HepG2 (cell line): ENCODE results near the gene TMEM14B. TPM values are rescaled to one million over a fixed set of nuclear protein-coding genes. Genes with fewer than 3 reads are reported as not detected.

ENCODE experiments used
- BHLHE40 ChIP-seq: IDR thresholded peaks from 2 replicates; pipeline ENCODE4 v1.6.1; 2011; ENCODE audit warnings: low read length, improper control_type of control experiment
- CBFB ChIP-seq: sonication (generic); formaldehyde crosslinking; IDR thresholded peaks from 2 replicates; pipeline ENCODE4 v1.4.0; 2020; ENCODE audit warnings: missing genetic modification reagents
- HCFC1 ChIP-seq: fragments of 150-350 bp; IDR thresholded peaks from 2 replicates; pipeline ENCODE4 v1.6.1; 2014; ENCODE audit warnings: low read depth, low read length
- KAT7 ChIP-seq: IDR thresholded peaks from 2 replicates; pipeline ENCODE4 v1.6.1; 2018; ENCODE audit warnings: borderline replicate concordance, missing compliant biosample characterization
- KAT8 ChIP-seq: IDR thresholded peaks from 2 replicates; pipeline ENCODE4 v1.6.1; 2016; ENCODE audit warnings: missing genetic modification reagents, missing compliant biosample characterization
- KLF6 ChIP-seq: IDR thresholded peaks from 2 replicates; pipeline ENCODE4 v1.8.0; 2016; ENCODE audit warnings: missing biosample characterization, missing genetic modification reagents
- NKX3-1 ChIP-seq: sonication (generic); formaldehyde crosslinking; IDR thresholded peaks from 2 replicates; pipeline ENCODE4 v1.5.0; 2020; ENCODE audit warnings: missing genetic modification reagents
- POLR2A ChIP-seq, 2 experiments: IDR thresholded peaks; 2 replicates each; pipeline ENCODE4 v1.6.1; 2011; ENCODE audit warnings: low read depth in 2 of 2, low read length in 2 of 2, mild to moderate bottlenecking in 1 of 2, moderate library complexity in 1 of 2; ENCODE audit not compliant: insufficient read depth in 1 of 2
- SALL2 ChIP-seq: sonication (generic); formaldehyde crosslinking; IDR thresholded peaks from 2 replicates; pipeline ENCODE4 v1.8.1; 2023; ENCODE audit warnings: mild to moderate bottlenecking, missing genetic modification reagents, inconsistent platforms
- SIN3B ChIP-seq: fragments of 150-350 bp; IDR thresholded peaks from 2 replicates; pipeline ENCODE4 v1.6.1; 2014; ENCODE audit warnings: low read length
- SMARCC2 ChIP-seq: fragments of 450-650 bp; IDR thresholded peaks from 2 replicates; pipeline ENCODE4 v1.6.1; 2017; ENCODE audit warnings: antibody characterized with exemption, mild to moderate bottlenecking
- TAF15 ChIP-seq: fragments of 200-400 bp; formaldehyde crosslinking; IDR thresholded peaks from one replicate; pipeline ENCODE4 v1.6.1; 2018; ENCODE audit warnings: mild to moderate bottlenecking, low read depth, low read length; ENCODE audit not compliant: poor library complexity, severe bottlenecking
- TARDBP ChIP-seq: sonication (generic); formaldehyde crosslinking; IDR thresholded peaks from 2 replicates; pipeline ENCODE4 v1.8.0; 2022; ENCODE audit warnings: mild to moderate bottlenecking, missing genetic modification reagents
- TOPORS ChIP-seq: sonication (generic); formaldehyde crosslinking; IDR thresholded peaks from 2 replicates; pipeline ENCODE4 v1.8.0; 2023; ENCODE audit warnings: mild to moderate bottlenecking, missing genetic modification reagents
- ZNF230 ChIP-seq: sonication (generic); formaldehyde crosslinking; IDR thresholded peaks from 2 replicates; pipeline ENCODE4 v1.4.0; 2020; ENCODE audit warnings: mild to moderate bottlenecking, missing genetic modification reagents
- ZNF414 ChIP-seq: sonication (generic); formaldehyde crosslinking; IDR thresholded peaks from 2 replicates; pipeline ENCODE4 v1.5.0; 2020; ENCODE audit warnings: missing genetic modification reagents
- ZNF446 ChIP-seq: sonication (generic); formaldehyde crosslinking; IDR thresholded peaks from 2 replicates; pipeline ENCODE4 v1.5.0; 2020; ENCODE audit warnings: mild to moderate bottlenecking, missing genetic modification reagents
- ZNF674 ChIP-seq: sonication (generic); formaldehyde crosslinking; IDR thresholded peaks from 2 replicates; pipeline ENCODE4 v1.5.0; 2020; ENCODE audit warnings: low read depth, mild to moderate bottlenecking, missing genetic modification reagents
- ZSCAN30 ChIP-seq: sonication (generic); formaldehyde crosslinking; IDR thresholded peaks from 2 replicates; pipeline ENCODE4 v1.5.0; 2020; ENCODE audit warnings: mild to moderate bottlenecking, missing genetic modification reagents
- polyA plus RNA-seq, 8 experiments: library from polyadenylated mRNA; depleted of rRNA in 3 of 8; stranded (reverse) in 7 of 8; unstranded in 1 of 8; fragments of >200 nt; fragmentation: Illumina TruSeq in 4 of 8; extraction: Trizol in 4 of 8; gene quantifications; 2 replicates each; pipeline versions ENCODE4 v1.2.1 to v1.2.3, GENCODE V29; 2011 to 2016; ENCODE audit warnings: low read depth in 4 of 8, missing spikeins in 1 of 8, mixed read lengths in 1 of 8; ENCODE audit not compliant: insufficient read depth in 1 of 8
- total RNA-seq, 5 experiments: library from RNA; depleted of rRNA; stranded (reverse); fragments of >200 nt; fragmentation: Illumina TruSeq; extraction: Trizol; gene quantifications; 2 replicates each; pipeline ENCODE4 v1.2.3, GENCODE V29; 2016; ENCODE audit warnings: low read depth in 1 of 5
- TF ChIP-seq, protein P1 (sequence below): sonication (generic); formaldehyde crosslinking; IDR thresholded peaks from 2 replicates; pipeline ENCODE4 v1.5.0; 2020; ENCODE audit warnings: mild to moderate bottlenecking, missing genetic modification reagents, moderate library complexity
- TF ChIP-seq, protein P2 (sequence below): fragments of 450-650 bp; IDR thresholded peaks from 2 replicates; pipeline ENCODE4 v1.6.1; 2016
- TF ChIP-seq, protein P3 (sequence below): IDR thresholded peaks from 2 replicates; pipeline ENCODE4 v1.6.1; 2016; ENCODE audit warnings: low read depth, control low read depth
- TF ChIP-seq, protein P4 (sequence below): sonication (generic); formaldehyde crosslinking; IDR thresholded peaks from 2 replicates; pipeline ENCODE4 v1.4.0; 2020; ENCODE audit warnings: mild to moderate bottlenecking, missing genetic modification reagents
- TF ChIP-seq, protein P5 (sequence below): sonication (generic); formaldehyde crosslinking; conservative IDR thresholded peaks from 2 replicates; pipeline ENCODE4 v1.8.1; 2023; ENCODE audit warnings: missing genetic modification reagents

Gene TMEM14B
- total and polyA plus RNA-seq, 2 of the 13 experiments (the other 11 are each of a cell fraction or from before 2014, with no cell fraction given) = 133 to 200 TPM

GRCh38 chr6:10721850-10722569 lies 25.6 kb upstream of the TMEM14B start (continued):
- TF ChIP-seq CBFB (CRISPR knock-in tag) (0 out of 2 replicates have a peak, but pooled peaks have one; percentile 9), NKX3-1 (CRISPR knock-in tag) (no peak), ZNF674 (no peak), ZNF446 (CRISPR knock-in tag) (no peak), TAF15 (no peak), SMARCC2 (no peak), HCFC1 (no peak), ZSCAN30 (no peak), TOPORS (CRISPR knock-in tag) (no peak), BHLHE40 (no peak), POLR2A (IDR thresholded peaks at IDR 0.05; ENCODE audit: insufficient read depth in 1 of 2, low read depth in 2 of 2, low read length in 2 of 2) (peak in 1 of 2 experiments; percentile 52), SALL2 (CRISPR knock-in tag) (0 out of 2 replicates have a peak, but pooled peaks have one; percentile 38), TARDBP (CRISPR knock-in tag) (no peak; the same call in 1 of the 2 replicates), KAT8 (CRISPR knock-in tag) (no peak), KLF6 (CRISPR knock-in tag) (no peak), SIN3B (no peak), KAT7 (CRISPR knock-in tag) (no peak), ZNF230 (CRISPR knock-in tag) (no peak), ZNF414 (CRISPR knock-in tag) (no peak)
- TF ChIP-seq, protein P1, sequence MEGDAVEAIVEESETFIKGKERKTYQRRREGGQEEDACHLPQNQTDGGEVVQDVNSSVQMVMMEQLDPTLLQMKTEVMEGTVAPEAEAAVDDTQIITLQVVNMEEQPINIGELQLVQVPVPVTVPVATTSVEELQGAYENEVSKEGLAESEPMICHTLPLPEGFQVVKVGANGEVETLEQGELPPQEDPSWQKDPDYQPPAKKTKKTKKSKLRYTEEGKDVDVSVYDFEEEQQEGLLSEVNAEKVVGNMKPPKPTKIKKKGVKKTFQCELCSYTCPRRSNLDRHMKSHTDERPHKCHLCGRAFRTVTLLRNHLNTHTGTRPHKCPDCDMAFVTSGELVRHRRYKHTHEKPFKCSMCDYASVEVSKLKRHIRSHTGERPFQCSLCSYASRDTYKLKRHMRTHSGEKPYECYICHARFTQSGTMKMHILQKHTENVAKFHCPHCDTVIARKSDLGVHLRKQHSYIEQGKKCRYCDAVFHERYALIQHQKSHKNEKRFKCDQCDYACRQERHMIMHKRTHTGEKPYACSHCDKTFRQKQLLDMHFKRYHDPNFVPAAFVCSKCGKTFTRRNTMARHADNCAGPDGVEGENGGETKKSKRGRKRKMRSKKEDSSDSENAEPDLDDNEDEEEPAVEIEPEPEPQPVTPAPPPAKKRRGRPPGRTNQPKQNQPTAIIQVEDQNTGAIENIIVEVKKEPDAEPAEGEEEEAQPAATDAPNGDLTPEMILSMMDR (CRISPR knock-in tag) = no peak
- TF ChIP-seq, protein P2, sequence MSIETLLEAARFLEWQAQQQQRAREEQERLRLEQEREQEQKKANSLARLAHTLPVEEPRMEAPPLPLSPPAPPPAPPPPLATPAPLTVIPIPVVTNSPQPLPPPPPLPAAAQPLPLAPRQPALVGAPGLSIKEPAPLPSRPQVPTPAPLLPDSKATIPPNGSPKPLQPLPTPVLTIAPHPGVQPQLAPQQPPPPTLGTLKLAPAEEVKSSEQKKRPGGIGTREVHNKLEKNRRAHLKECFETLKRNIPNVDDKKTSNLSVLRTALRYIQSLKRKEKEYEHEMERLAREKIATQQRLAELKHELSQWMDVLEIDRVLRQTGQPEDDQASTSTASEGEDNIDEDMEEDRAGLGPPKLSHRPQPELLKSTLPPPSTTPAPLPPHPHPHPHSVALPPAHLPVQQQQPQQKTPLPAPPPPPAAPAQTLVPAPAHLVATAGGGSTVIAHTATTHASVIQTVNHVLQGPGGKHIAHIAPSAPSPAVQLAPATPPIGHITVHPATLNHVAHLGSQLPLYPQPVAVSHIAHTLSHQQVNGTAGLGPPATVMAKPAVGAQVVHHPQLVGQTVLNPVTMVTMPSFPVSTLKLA = no peak
- TF ChIP-seq, protein P3, sequence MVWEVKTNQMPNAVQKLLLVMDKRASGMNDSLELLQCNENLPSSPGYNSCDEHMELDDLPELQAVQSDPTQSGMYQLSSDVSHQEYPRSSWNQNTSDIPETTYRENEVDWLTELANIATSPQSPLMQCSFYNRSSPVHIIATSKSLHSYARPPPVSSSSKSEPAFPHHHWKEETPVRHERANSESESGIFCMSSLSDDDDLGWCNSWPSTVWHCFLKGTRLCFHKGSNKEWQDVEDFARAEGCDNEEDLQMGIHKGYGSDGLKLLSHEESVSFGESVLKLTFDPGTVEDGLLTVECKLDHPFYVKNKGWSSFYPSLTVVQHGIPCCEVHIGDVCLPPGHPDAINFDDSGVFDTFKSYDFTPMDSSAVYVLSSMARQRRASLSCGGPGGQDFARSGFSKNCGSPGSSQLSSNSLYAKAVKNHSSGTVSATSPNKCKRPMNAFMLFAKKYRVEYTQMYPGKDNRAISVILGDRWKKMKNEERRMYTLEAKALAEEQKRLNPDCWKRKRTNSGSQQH (CRISPR knock-in tag) = no peak
- TF ChIP-seq, protein P4, sequence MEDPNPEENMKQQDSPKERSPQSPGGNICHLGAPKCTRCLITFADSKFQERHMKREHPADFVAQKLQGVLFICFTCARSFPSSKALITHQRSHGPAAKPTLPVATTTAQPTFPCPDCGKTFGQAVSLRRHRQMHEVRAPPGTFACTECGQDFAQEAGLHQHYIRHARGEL (CRISPR knock-in tag) = no peak
- TF ChIP-seq, protein P5, sequence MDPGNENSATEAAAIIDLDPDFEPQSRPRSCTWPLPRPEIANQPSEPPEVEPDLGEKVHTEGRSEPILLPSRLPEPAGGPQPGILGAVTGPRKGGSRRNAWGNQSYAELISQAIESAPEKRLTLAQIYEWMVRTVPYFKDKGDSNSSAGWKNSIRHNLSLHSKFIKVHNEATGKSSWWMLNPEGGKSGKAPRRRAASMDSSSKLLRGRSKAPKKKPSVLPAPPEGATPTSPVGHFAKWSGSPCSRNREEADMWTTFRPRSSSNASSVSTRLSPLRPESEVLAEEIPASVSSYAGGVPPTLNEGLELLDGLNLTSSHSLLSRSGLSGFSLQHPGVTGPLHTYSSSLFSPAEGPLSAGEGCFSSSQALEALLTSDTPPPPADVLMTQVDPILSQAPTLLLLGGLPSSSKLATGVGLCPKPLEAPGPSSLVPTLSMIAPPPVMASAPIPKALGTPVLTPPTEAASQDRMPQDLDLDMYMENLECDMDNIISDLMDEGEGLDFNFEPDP (CRISPR knock-in tag) = 0 out of 2 replicates have a peak, but pooled peaks have one; percentile 77
